ENCODE data around the gene BCAS1.

BCAS1 gene

DNA sequence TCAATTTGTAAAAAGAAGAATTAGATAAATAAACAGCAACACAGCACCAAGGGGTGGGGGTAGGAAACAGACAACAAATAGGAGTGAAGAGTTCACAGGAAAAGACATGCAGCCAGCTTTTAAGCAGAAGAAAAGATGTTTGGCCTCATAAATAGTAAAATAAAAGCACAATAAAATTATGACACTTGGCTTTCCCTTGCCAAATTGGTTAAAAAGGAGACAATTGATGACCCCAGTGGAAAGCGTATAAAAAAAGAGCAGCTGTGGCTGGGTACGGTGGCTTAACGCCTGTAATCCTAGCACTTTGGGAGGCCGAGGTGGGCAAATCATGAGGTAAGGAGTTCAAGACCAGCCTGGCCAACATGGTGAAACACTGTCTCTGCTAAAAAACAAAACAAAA is 29.1 kb downstream of the BCAS1 start:
- TF ChIP-seq, protein P1, sequence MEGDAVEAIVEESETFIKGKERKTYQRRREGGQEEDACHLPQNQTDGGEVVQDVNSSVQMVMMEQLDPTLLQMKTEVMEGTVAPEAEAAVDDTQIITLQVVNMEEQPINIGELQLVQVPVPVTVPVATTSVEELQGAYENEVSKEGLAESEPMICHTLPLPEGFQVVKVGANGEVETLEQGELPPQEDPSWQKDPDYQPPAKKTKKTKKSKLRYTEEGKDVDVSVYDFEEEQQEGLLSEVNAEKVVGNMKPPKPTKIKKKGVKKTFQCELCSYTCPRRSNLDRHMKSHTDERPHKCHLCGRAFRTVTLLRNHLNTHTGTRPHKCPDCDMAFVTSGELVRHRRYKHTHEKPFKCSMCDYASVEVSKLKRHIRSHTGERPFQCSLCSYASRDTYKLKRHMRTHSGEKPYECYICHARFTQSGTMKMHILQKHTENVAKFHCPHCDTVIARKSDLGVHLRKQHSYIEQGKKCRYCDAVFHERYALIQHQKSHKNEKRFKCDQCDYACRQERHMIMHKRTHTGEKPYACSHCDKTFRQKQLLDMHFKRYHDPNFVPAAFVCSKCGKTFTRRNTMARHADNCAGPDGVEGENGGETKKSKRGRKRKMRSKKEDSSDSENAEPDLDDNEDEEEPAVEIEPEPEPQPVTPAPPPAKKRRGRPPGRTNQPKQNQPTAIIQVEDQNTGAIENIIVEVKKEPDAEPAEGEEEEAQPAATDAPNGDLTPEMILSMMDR (IDR thresholded peaks at IDR 0.05; ENCODE audit: low read depth, low read length) = no peak

DNA sequence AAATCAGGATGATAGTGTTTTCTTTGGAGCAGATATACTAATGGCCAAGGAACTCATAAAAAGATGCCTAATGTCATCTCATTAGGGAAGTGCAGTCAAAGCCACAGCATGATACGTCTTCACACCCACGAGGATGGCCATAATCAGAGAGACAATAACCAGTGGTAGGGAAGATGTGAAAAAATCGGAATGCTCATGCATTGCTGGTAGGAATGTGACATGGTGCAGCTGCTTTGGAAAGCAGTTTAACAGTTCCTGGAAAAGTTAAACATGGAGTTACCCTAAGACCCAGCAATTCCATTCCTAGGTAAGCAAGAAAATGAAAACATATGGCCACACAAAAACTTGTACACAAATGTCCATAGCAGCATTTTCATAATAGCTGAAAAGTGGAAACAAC is 29.9 kb downstream of the BCAS1 start:
- no peak overlapping the region for H3K4me3 ChIP-seq (ENCODE audit: low read depth, low read length)
- TF ChIP-seq, protein P1 (IDR thresholded peaks at IDR 0.05; ENCODE audit: low read depth, low read length) = no peak

More for the DNA sequence above, 29.1 kb downstream of the BCAS1 start:
- no peak overlapping the region for H3K4me3 ChIP-seq (ENCODE audit: low read depth, low read length)

DNA sequence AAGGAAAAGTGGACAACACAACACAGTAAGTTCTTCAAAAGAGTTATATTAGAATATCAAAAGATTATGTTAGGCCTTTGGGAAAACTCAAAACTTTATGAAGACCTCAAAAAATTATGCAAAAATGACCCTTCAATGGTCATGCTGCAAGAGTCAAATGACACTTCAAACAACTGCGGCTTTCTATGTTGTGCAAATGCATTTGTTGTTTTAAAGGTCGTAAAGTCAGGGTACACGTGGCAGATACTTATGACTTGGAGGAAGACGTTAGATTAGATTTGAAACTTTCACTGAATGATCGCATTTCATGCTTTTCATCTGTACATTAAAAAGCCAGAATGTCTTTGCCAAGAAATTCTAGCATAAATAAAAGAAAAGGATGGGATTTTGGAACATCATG is 31.4 kb downstream of the BCAS1 start:
- TF ChIP-seq, protein P1 (IDR thresholded peaks at IDR 0.05; ENCODE audit: low read depth, low read length) = no peak
- H3K4me3 ChIP-seq (ENCODE audit: low read depth, low read length) = no peak overlapping the region

DNA sequence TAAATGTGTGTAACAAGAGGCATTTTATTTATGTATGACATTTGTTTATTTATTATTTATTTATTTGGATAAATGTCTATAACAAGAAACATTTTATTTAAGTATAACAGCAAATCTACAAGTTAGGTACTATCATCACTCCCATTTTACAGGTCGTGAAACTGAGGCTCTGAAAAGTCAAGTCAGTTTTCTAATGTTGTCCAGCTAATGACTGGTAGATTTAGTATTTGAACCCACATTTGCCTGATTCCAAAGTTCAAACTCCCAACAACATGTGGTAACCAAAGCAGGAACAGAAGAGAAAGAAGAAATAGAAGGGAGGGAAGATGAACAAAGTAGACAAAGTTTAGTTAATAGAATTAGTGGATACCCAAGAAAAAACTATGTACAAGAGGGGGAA is 32.9 kb downstream of the BCAS1 start:
- no peak overlapping the region for H3K4me3 ChIP-seq (ENCODE audit: low read depth, low read length)
- TF ChIP-seq, protein P1 (IDR thresholded peaks at IDR 0.05; ENCODE audit: low read depth, low read length) = no peak

DNA sequence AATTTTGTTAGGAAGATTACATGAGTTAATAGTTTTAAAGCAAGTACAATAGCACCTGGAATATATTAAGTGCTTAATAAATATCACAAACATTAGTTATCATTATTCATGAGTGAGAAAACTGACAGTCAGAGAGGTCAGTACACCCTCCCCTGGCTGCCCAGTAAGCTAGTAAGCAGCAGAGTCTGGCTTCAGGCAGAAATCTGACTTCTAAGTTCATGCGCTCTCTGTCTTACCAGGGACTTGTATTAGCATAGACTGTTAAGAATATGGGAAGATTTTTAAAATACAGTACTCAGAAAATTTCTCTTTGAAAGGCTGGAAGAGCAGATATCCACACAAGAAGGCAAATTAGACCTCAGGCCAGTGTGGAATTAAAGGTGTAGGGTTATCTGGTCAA is 40.8 kb downstream of the BCAS1 start:
- TF ChIP-seq, protein P1 (IDR thresholded peaks at IDR 0.05; ENCODE audit: low read depth, low read length) = no peak
- no peak overlapping the region for H3K4me3 ChIP-seq (ENCODE audit: low read depth, low read length)

DNA sequence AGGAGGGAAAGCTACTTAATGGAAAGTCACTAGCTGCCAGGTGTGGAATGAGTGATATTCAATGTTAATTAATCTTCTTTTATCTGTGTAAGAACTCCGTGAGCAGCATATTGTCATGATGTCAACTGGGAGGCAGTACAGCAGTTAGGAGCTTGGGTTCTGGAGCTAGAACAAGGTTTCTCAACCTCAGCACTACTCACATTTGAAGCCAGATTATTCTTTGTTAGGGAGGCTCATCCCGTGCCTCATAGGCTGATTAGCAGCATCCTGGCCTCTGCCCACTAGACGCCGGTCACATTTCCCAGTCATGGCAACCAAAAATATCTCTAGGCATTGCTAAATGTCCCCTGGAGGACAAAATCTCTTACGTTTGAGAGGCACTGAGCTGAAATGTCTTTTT is 41.2 kb downstream of the BCAS1 start:
- no peak overlapping the region for H3K4me3 ChIP-seq (ENCODE audit: low read depth, low read length)
- TF ChIP-seq, protein P1 (IDR thresholded peaks at IDR 0.05; ENCODE audit: low read depth, low read length) = no peak

DNA sequence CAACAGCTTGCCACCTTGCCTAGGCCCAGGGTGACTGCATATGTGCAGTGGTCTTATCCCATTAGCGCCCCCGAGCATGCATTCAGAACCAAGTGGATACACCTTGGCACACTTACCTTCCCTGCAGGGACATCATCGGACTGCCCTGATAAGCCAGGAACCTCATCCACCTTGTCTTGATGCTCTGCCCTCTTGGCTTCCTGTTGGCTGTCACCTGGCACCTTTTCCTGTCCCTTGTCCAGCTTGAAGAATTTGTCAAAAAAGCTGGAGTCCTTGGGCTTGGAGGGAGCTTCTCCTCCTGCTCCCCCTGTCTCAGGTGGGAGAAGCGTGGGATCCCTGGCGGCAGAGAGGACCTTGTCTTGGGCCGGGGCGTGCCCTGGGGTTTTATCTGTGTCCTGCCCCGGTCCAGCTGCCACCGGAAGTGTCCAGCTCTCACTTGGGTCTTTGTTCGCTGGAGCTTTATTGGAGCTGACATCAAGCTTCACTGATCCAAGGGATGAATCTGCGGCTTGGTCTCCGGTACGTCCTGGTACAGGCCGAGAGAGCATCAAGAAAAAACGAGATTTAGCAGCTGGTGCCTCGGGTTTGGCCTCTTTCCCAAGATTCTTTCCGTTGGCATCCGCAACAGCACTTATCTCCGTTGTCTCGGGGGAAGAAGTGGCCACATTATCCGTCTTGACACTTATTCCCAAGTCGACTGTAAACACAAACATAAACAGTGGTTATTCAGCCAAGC is 42.0 kb downstream of the BCAS1 start:
- TF ChIP-seq, protein P1 (IDR thresholded peaks at IDR 0.05; ENCODE audit: low read depth, low read length) = no peak

More for the DNA sequence above, 42.0 kb downstream of the BCAS1 start:
- H3K4me3 ChIP-seq (ENCODE audit: low read depth, low read length) = no peak overlapping the region

Data from WI38 (cell line).